ENCODE measurements around the gene CTSO.
"Not testable (repeated sequence)": the region's sequence is repeated elsewhere in the genome, so short reads cannot be mapped to it uniquely, and the experiment has no call there.

The CTSO gene

GRCh38 chr4:155952501-155952901 is 1.2 kb downstream of the CTSO start:
- Histone ChIP-seq H3K4me3 (ENCODE audit: low read length) (no peak overlapping the region), H3K27ac (ENCODE audit: low read length) (no peak overlapping the region), H3K9me3 (ENCODE audit: control insufficient read depth, low read depth, low read length) (no peaks in the 10 kb centered on the region), H3K36me3 (ENCODE audit: control insufficient read depth, low read depth, low read length) (no peaks in the 10 kb centered on the region), H3K4me1 (ENCODE audit: control insufficient read depth, low read depth, low read length) (no peaks in the 10 kb centered on the region), H3K9ac (ENCODE audit: low read length) (no peak overlapping the region), H3K27me3 (ENCODE audit: control insufficient read depth, insufficient read depth, low read length) (peaks cover 3% of the 10 kb centered on the region)

GRCh38 chr4:155950461-155950860 is 3.2 kb downstream of the CTSO start:
- H3K27ac ChIP-seq (ENCODE audit: low read length): no peak overlapping the region
- no peaks in the 10 kb centered on the region for H3K9me3 ChIP-seq (ENCODE audit: control insufficient read depth, low read depth, low read length)
- H3K4me3 ChIP-seq (ENCODE audit: low read length): no peak overlapping the region
- H3K27me3 ChIP-seq (ENCODE audit: control insufficient read depth, insufficient read depth, low read length): peaks cover 2% of the 10 kb centered on the region
- no peaks in the 10 kb centered on the region for H3K4me1 ChIP-seq (ENCODE audit: control insufficient read depth, low read depth, low read length)
- no peak overlapping the region for H3K9ac ChIP-seq (ENCODE audit: low read length)
- H3K36me3 ChIP-seq (ENCODE audit: control insufficient read depth, low read depth, low read length): no peaks in the 10 kb centered on the region

GRCh38 chr4:155948541-155948940 is 5.1 kb downstream of the CTSO start:
- no peaks in the 10 kb centered on the region for H3K4me1 ChIP-seq (ENCODE audit: control insufficient read depth, low read depth, low read length)
- H3K4me3 ChIP-seq (ENCODE audit: low read length): no peak overlapping the region
- H3K27me3 ChIP-seq (ENCODE audit: control insufficient read depth, insufficient read depth, low read length): no peaks in the 10 kb centered on the region
- H3K36me3 ChIP-seq (ENCODE audit: control insufficient read depth, low read depth, low read length): no peaks in the 10 kb centered on the region
- H3K9me3 ChIP-seq (ENCODE audit: control insufficient read depth, low read depth, low read length): no peaks in the 10 kb centered on the region
- H3K9ac ChIP-seq (ENCODE audit: low read length): no peak overlapping the region
- no peak overlapping the region for H3K27ac ChIP-seq (ENCODE audit: low read length)

GRCh38 chr4:155946486-155946885 is 7.2 kb downstream of the CTSO start:
- Histone ChIP-seq H3K4me3 (ENCODE audit: low read length) (no peak overlapping the region), H3K4me1 (ENCODE audit: control insufficient read depth, low read depth, low read length) (no peaks in the 10 kb centered on the region), H3K9me3 (ENCODE audit: control insufficient read depth, low read depth, low read length) (no peaks in the 10 kb centered on the region), H3K27me3 (ENCODE audit: control insufficient read depth, insufficient read depth, low read length) (no peaks in the 10 kb centered on the region), H3K27ac (ENCODE audit: low read length) (no peak overlapping the region), H3K36me3 (ENCODE audit: control insufficient read depth, low read depth, low read length) (no peaks in the 10 kb centered on the region), H3K9ac (ENCODE audit: low read length) (no peak overlapping the region)

- Histone ChIP-seq H3K27me3 (ENCODE audit: control insufficient read depth, insufficient read depth, low read length) (no peaks in the 10 kb centered on the region), H3K9me3 (ENCODE audit: control insufficient read depth, low read depth, low read length) (no peaks in the 10 kb centered on the region), H3K27ac (ENCODE audit: low read length) (no peak overlapping the region), H3K36me3 (ENCODE audit: control insufficient read depth, low read depth, low read length) (no peaks in the 10 kb centered on the region), H3K4me3 (ENCODE audit: low read length) (no peak overlapping the region), H3K9ac (ENCODE audit: low read length) (no peak overlapping the region), H3K4me1 (ENCODE audit: control insufficient read depth, low read depth, low read length) (no peaks in the 10 kb centered on the region)
These were observed 9.2 kb downstream of the CTSO start for GRCh38 chr4:155944516-155944915.

- H3K4me1 ChIP-seq (ENCODE audit: control insufficient read depth, low read depth, low read length): no peaks in the 10 kb centered on the region
- H3K9ac ChIP-seq (ENCODE audit: low read length): no peak overlapping the region
- no peaks in the 10 kb centered on the region for H3K36me3 ChIP-seq (ENCODE audit: control insufficient read depth, low read depth, low read length)
- no peak overlapping the region for H3K4me3 ChIP-seq (ENCODE audit: low read length)
- H3K27ac ChIP-seq (ENCODE audit: low read length): no peak overlapping the region
- no peaks in the 10 kb centered on the region for H3K27me3 ChIP-seq (ENCODE audit: control insufficient read depth, insufficient read depth, low read length)
- H3K9me3 ChIP-seq (ENCODE audit: control insufficient read depth, low read depth, low read length): no peaks in the 10 kb centered on the region
These were observed 9.9 kb downstream of the CTSO start for GRCh38 chr4:155943605-155944291.

- no peak overlapping the region for H3K27ac ChIP-seq (ENCODE audit: low read length)
- no peaks in the 10 kb centered on the region for H3K36me3 ChIP-seq (ENCODE audit: control insufficient read depth, low read depth, low read length)
- H3K4me3 ChIP-seq (ENCODE audit: low read length): no peak overlapping the region
- no peaks in the 10 kb centered on the region for H3K27me3 ChIP-seq (ENCODE audit: control insufficient read depth, insufficient read depth, low read length)
- H3K4me1 ChIP-seq (ENCODE audit: control insufficient read depth, low read depth, low read length): no peaks in the 10 kb centered on the region
- H3K9ac ChIP-seq (ENCODE audit: low read length): no peak overlapping the region
- no peaks in the 10 kb centered on the region for H3K9me3 ChIP-seq (ENCODE audit: control insufficient read depth, low read depth, low read length)
These were observed 11.8 kb downstream of the CTSO start for GRCh38 chr4:155941820-155942219.

GRCh38 chr4:155941085-155941790 is 12.4 kb downstream of the CTSO start:
- no peaks in the 10 kb centered on the region for H3K27me3 ChIP-seq (ENCODE audit: control insufficient read depth, insufficient read depth, low read length)
- H3K27ac ChIP-seq (ENCODE audit: low read length): no peak overlapping the region
- H3K9me3 ChIP-seq (ENCODE audit: control insufficient read depth, low read depth, low read length): no peaks in the 10 kb centered on the region

GRCh38 chr4:155935389-155935986 is 18.2 kb downstream of the CTSO start:
- no peak overlapping the region for H3K4me3 ChIP-seq (ENCODE audit: low read length)
- H3K9ac ChIP-seq (ENCODE audit: low read length): no peak overlapping the region
- no peaks in the 10 kb centered on the region for H3K4me1 ChIP-seq (ENCODE audit: control insufficient read depth, low read depth, low read length)
- no peaks in the 10 kb centered on the region for H3K27me3 ChIP-seq (ENCODE audit: control insufficient read depth, insufficient read depth, low read length)
- no peaks in the 10 kb centered on the region for H3K36me3 ChIP-seq (ENCODE audit: control insufficient read depth, low read depth, low read length)
- no peak overlapping the region for H3K27ac ChIP-seq (ENCODE audit: low read length)
- H3K9me3 ChIP-seq (ENCODE audit: control insufficient read depth, low read depth, low read length): no peaks in the 10 kb centered on the region

More at GRCh38 chr4:155941085-155941790, 12.4 kb downstream of the CTSO start:
- no peak overlapping the region for H3K9ac ChIP-seq (ENCODE audit: low read length)
- H3K36me3 ChIP-seq (ENCODE audit: control insufficient read depth, low read depth, low read length): no peaks in the 10 kb centered on the region
- no peak overlapping the region for H3K4me3 ChIP-seq (ENCODE audit: low read length)
- no peaks in the 10 kb centered on the region for H3K4me1 ChIP-seq (ENCODE audit: control insufficient read depth, low read depth, low read length)

- not testable (repeated sequence) for H3K4me1 ChIP-seq (ENCODE audit: control insufficient read depth, low read depth, low read length); H3K36me3 ChIP-seq (ENCODE audit: control insufficient read depth, low read depth, low read length)
These were observed 19.0 kb downstream of the CTSO start for GRCh38 chr4:155934634-155935033.

GRCh38 chr4:155931634-155932033 is 22.0 kb downstream of the CTSO start:
- no peak overlapping the region for H3K27ac ChIP-seq (ENCODE audit: low read length)
- H3K4me3 ChIP-seq (ENCODE audit: low read length): no peak overlapping the region
- H3K27me3 ChIP-seq (ENCODE audit: control insufficient read depth, insufficient read depth, low read length): no peaks in the 10 kb centered on the region
- no peaks in the 10 kb centered on the region for H3K36me3 ChIP-seq (ENCODE audit: control insufficient read depth, low read depth, low read length)
- no peaks in the 10 kb centered on the region for H3K4me1 ChIP-seq (ENCODE audit: control insufficient read depth, low read depth, low read length)
- no peaks in the 10 kb centered on the region for H3K9me3 ChIP-seq (ENCODE audit: control insufficient read depth, low read depth, low read length)
- H3K9ac ChIP-seq (ENCODE audit: low read length): no peak overlapping the region

More at GRCh38 chr4:155934634-155935033, 19.0 kb downstream of the CTSO start:
- H3K9me3 ChIP-seq (ENCODE audit: control insufficient read depth, low read depth, low read length); H3K4me3 ChIP-seq (ENCODE audit: low read length); H3K27me3 ChIP-seq (ENCODE audit: control insufficient read depth, insufficient read depth, low read length); H3K9ac ChIP-seq (ENCODE audit: low read length); H3K27ac ChIP-seq (ENCODE audit: low read length): not testable (repeated sequence)
